HepG2 (cell line): Measurements from ENCODE around the gene ISY1. TPM values are rescaled to one million over a fixed set of nuclear protein-coding genes. Genes with fewer than 3 reads are reported as not detected.
A peak's percentile ranks its signal among the peaks of the same experiment; 100 is the strongest.
"Not testable (repeated sequence)": the region's sequence is repeated elsewhere in the genome, so short reads cannot be mapped to it uniquely, and the experiment has no call there.

ENCODE experiments used
- ATAC-seq: fragments of 200-7000 bp; cut with Tn5 transposase; 3 replicates; pipeline ENCODE4 v1.9.1; 2020; ENCODE audit warnings: mild to moderate bottlenecking, moderate library complexity
- BruUV-seq: library from RNA; stranded (reverse); fragments of 400-500 nt; replicated peaks from 2 replicates; lab custom pipeline; 2021; lab: Mats Ljungman, UMichigan
- CTCF ChIA-PET: fragments of 300-600 bp; formaldehyde crosslinking; extraction: SDS; loops from one replicate; lab custom pipeline; 2021; ENCODE audit warnings: low total read pairs, inconsistent platforms, low intra/inter-chr PET ratio; lab: Yijun Ruan, JAX
- POLR2A ChIA-PET: fragments of 350-600 bp; sonication (Branson Sonifier 250); formaldehyde crosslinking; loops from one replicate; lab custom pipeline; 2020; ENCODE audit warnings: antibody characterized with exemption, inconsistent platforms; lab: Yijun Ruan, JAX
- DNase-seq: peaks from one replicate; pipeline ENCODE4 v3.0.0-alpha.2; 2015; ENCODE audit warnings: low spot score
- FAIRE-seq: peaks from 3 replicates; lab custom pipeline; 2011; peaks lifted over from hg19 to GRCh38; lab: Jason Lieb, UNC
- H2AFZ ChIP-seq: one replicate; pipeline ENCODE4 v1.6.1; 2011; ENCODE audit warnings: low read length, inconsistent platforms
- H3K27ac ChIP-seq: fragments of 300-600 bp; 3 replicates; pipeline ENCODE4 v1.8.0; 2011; ENCODE audit warnings: mixed run types, mild to moderate bottlenecking, mixed read lengths, low read length, inconsistent platforms; ENCODE audit not compliant: insufficient read depth; ENCODE audit errors: extremely low read length
- H3K27me3 ChIP-seq, 2 experiments: fragments of 200-600 bp in 1 of 2; 2 replicates in 1 of 2; 3 replicates in 1 of 2; pipeline versions ENCODE4 v1.6.0 to v1.8.0; 2011; ENCODE audit warnings: low read length in 2 of 2, mild to moderate bottlenecking in 2 of 2, moderate library complexity in 2 of 2, inconsistent platforms in 1 of 2; ENCODE audit not compliant: insufficient read depth in 2 of 2, control insufficient read depth in 1 of 2
- H3K36me3 ChIP-seq, 2 experiments: fragments of 200-600 bp in 1 of 2; replicated peaks in 1 of 2; 2 replicates in 1 of 2; 3 replicates in 1 of 2; pipeline versions ENCODE4 v1.5.1 to v1.8.0; 2011; ENCODE audit warnings: low read length in 2 of 2, inconsistent platforms in 1 of 2; ENCODE audit not compliant: insufficient read depth in 2 of 2, control insufficient read depth in 1 of 2
- H3K4me1 ChIP-seq: 2 replicates; pipeline ENCODE4 v1.5.1; 2012; ENCODE audit warnings: low read length, inconsistent platforms; ENCODE audit not compliant: insufficient read depth
- H3K4me2 ChIP-seq: 2 replicates; pipeline ENCODE4 v1.6.0; 2011; ENCODE audit warnings: low read depth, low read length, inconsistent platforms
- H3K4me3 ChIP-seq, 3 experiments: fragments of 200-600 bp in 1 of 3; sonication (generic), shearing (Covaris generic) in 1 of 3; replicated peaks in 1 of 3; 2 replicates each; pipeline ENCODE4 v1.5.1; 2011 to 2016; ENCODE audit warnings: low read length in 3 of 3, inconsistent platforms in 2 of 3, low read depth in 2 of 3, mild to moderate bottlenecking in 2 of 3, control low read depth in 1 of 3, mixed read lengths in 1 of 3; ENCODE audit not compliant: insufficient read depth in 1 of 3
- H3K79me2 ChIP-seq: one replicate; pipeline ENCODE4 v1.6.1; 2011; ENCODE audit warnings: low read length, inconsistent platforms; ENCODE audit not compliant: insufficient read depth
- H3K9ac ChIP-seq: 2 replicates; pipeline ENCODE4 v1.6.0; 2011; ENCODE audit warnings: mild to moderate bottlenecking, low read depth, low read length, inconsistent platforms; ENCODE audit not compliant: insufficient read depth
- H3K9me3 ChIP-seq: 2 replicates; pipeline ENCODE4 v1.5.1; 2012; ENCODE audit warnings: mild to moderate bottlenecking, low read length
- H4K20me1 ChIP-seq: 2 replicates; pipeline ENCODE4 v1.6.0; 2011; ENCODE audit warnings: inconsistent platforms, mild to moderate bottlenecking, low read length, moderate library complexity; ENCODE audit not compliant: insufficient read depth
- AGO2 ChIP-seq: fragments of 200-400 bp; formaldehyde crosslinking; optimal IDR thresholded peaks from 2 replicates; pipeline ENCODE3; 2017; ENCODE audit warnings: mild to moderate bottlenecking, low read depth, low read length, moderate library complexity
- BCL6 ChIP-seq: IDR thresholded peaks from 2 replicates; pipeline ENCODE4 v1.6.1; 2016; ENCODE audit warnings: missing genetic modification reagents, missing compliant biosample characterization
- ZNF207 ChIP-seq: fragments of 450-650 bp; IDR thresholded peaks from 2 replicates; pipeline ENCODE4 v1.6.1; 2016; ENCODE audit warnings: antibody characterized with exemption, borderline replicate concordance
- ZNF253 ChIP-seq: sonication (generic); formaldehyde crosslinking; IDR thresholded peaks from 2 replicates; pipeline ENCODE4 v1.8.0; 2022; ENCODE audit warnings: mild to moderate bottlenecking, missing genetic modification reagents, borderline replicate concordance
- WGBS: methylation state at CpG from one replicate; pipeline ENCODE4 v1.1.6; 2017; ENCODE audit warnings: low lambda C conversion rate; 5-methylcytosine and 5-hydroxymethylcytosine counted together
- in situ Hi-C: cut with HindIII; loops from 2 replicates; pipeline ENCODE4 v1.10.0; 2017; ENCODE audit warnings: low pct_unique_long_range_greater_than_20kb; ENCODE audit not compliant: extremely low pct_ligation_motif_present
- intact Hi-C: fragments of 100-400 bp; cut with micrococcal nuclease; formaldehyde crosslinking; loops from one replicate; pipeline ENCODE4 v1.10.0; 2022; ENCODE audit not compliant: unreplicated experiment
- polyA plus RNA-seq, 8 experiments: library from polyadenylated mRNA; depleted of rRNA in 3 of 8; stranded (reverse) in 7 of 8; unstranded in 1 of 8; fragments of >200 nt; fragmentation: Illumina TruSeq in 4 of 8; extraction: Trizol in 4 of 8; gene quantifications; 2 replicates each; pipeline versions ENCODE4 v1.2.1 to v1.2.3, GENCODE V29; 2011 to 2016; ENCODE audit warnings: low read depth in 4 of 8, missing spikeins in 1 of 8, mixed read lengths in 1 of 8; ENCODE audit not compliant: insufficient read depth in 1 of 8
- total RNA-seq, 5 experiments: library from RNA; depleted of rRNA; stranded (reverse); fragments of >200 nt; fragmentation: Illumina TruSeq; extraction: Trizol; gene quantifications; 2 replicates each; pipeline ENCODE4 v1.2.3, GENCODE V29; 2016; ENCODE audit warnings: low read depth in 1 of 5

ISY1 gene
- total and polyA plus RNA-seq, 2 of the 13 experiments (the other 11 are each of a cell fraction or from before 2014, with no cell fraction given) = 21.0 to 39.1 TPM

DNA sequence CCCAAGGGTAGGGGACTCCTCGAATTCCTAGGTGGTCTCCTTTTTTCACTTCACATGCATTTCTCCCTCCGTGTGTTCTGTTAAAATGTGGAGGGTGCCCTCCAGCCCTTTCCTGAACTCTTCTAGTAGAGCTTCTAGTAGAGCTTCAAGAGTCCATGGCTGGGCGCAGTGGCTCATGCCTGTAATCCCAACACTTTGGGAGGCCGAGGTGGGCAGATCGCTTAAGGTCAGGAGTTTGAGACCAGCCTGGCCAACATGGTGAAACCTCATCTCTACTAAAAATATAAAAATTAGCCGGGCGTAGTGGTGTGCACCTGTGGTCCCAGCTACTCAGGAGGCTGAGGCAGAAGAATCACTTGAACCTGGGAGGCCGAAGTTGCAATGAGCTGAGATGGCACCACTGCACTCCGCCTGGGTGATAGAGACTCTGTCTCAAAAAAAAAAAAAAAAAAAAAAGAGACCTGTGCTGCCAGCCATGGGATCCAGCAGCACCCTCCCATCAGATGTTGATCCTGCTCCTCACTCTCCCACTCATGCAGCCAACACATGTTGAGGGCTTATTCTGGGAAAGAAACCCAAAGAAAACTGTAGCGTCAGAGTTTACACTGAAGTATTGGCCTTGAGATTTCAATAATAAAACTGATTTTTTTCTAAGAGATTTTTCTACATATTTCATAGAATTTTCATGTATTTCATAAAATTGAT lies 49.6 kb downstream of the ISY1 start:
- Histone ChIP-seq H3K79me2 (peaks cover 49% of the 10 kb centered on the region), H3K4me1 (peaks cover 38% of the 10 kb centered on the region), H3K36me3 (peaks cover 6 to 31% of the 10 kb centered on the region in 2 experiments; a peak in 4 of 5 replicates), H4K20me1 (peaks cover 16% of the 10 kb centered on the region; the same call in 1 of the 2 replicates)
- H3K4me2 ChIP-seq, H3K9ac ChIP-seq, H3K27ac ChIP-seq, H3K27me3 ChIP-seq, POLR2A ChIA-PET, ATAC-seq, FAIRE-seq, in situ Hi-C loops, DNase-seq, BruUV-seq, H2AFZ ChIP-seq, intact Hi-C loops, CTCF ChIA-PET, H3K4me3 ChIP-seq, H3K9me3 ChIP-seq: not testable (repeated sequence)
- WGBS = 97% methylated on average over 10 of the region's 10 CpGs

GRCh38 chr3:129107793-129108192 lies 53.1 kb downstream of the ISY1 start:
- peaks cover 50% of the 10 kb centered on the region for H3K79me2 ChIP-seq
- in situ Hi-C loops = no loop called here
- peaks cover 22% of the 10 kb centered on the region for H3K4me1 ChIP-seq
- TF ChIP-seq ZNF207 (no peak), BCL6 (CRISPR knock-in tag) (no peak), AGO2 (peak; percentile 58), ZNF253 (CRISPR knock-in tag) (0 out of 2 replicates have a peak, but pooled peaks have one; percentile 17)
- TF ChIP-seq, all 625 proteins: peak for 2
- ChIA-PET POLR2A (interaction anchor here (2.1 to 2.9 kb wide), 2 partner anchors 12 to 13 kb away, joined by 5 to 9 read pairs; partner anchors contain the start of gene RAB43), CTCF (no interaction called here)
- Histone ChIP-seq H3K27me3 (no peaks in the 10 kb centered on the region), H2AFZ (no peak overlapping the region), H3K4me2 (no peak overlapping the region), H3K9me3 (no peaks in the 10 kb centered on the region), H3K27ac (no peak overlapping the region), H3K36me3 (peaks cover 2 to 30% of the 10 kb centered on the region in 2 experiments; a peak in 4 of 5 replicates), H4K20me1 (peaks cover 18% of the 10 kb centered on the region; the same call in 1 of the 2 replicates), H3K4me3 (no peak overlapping the region), H3K9ac (no peak overlapping the region)
- DNase-seq (no peak), ATAC-seq (no peak; the same call in 2 of the 3 replicates), FAIRE-seq (no peak)
- BruUV-seq = no TSS peak
- 97% methylated on average over 8 of the region's 8 CpGs for WGBS
- intact Hi-C loops = no loop called here
